ENCODE measurements around the gene ATP6V1B1. TPM values are rescaled to one million over a fixed set of nuclear protein-coding genes. Genes with fewer than 3 reads are reported as not detected.

The ATP6V1B1 gene
- total and polyA plus RNA-seq, 9 of the 15 experiments (the other 6 are each of a cell fraction or from before 2014, with no cell fraction given) = not detected

DNA sequence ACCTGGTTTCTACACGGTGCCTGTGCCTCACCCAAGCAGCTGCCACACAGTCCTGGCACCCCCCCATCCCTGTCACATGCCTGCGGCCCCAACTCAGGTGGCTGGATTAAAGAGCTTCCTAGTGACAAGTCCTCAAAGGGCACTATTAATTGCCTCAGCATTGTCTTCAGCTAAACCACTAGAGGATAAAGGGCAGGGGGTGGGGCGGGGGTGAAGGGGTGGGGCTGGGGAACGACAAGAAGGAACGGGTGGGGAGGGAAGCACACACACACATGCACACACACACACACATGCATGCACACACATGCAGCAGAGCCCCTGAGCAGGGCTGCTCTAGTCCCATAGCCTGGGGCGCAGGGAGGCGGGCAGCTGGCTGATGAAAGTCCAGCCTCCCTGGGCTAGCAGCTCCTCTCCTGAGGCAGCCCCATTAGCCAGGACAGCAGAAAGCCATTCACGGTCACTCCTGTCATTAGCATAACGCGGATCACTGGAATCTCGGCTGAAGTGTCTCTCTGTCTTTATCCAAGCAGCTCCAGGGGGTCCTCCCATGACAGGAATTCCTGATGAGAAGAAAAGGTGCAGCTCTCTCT lies 66.4 kb downstream of the ATP6V1B1 start:
- Histone ChIP-seq H4K20me1 (replicated peaks; ENCODE audit: control insufficient read depth, insufficient read depth, low read length) (no peaks in the 10 kb centered on the region), H3K79me2 (ENCODE audit: control insufficient read depth, insufficient read depth, low read length) (no peaks in the 10 kb centered on the region), H3K4me2 (ENCODE audit: insufficient read depth, low read length) (peak overlapping the region; percentile 16; the same call in 1 of the 2 replicates), H3K9ac (ENCODE audit: insufficient read depth in 1 of 2, low read depth in 2 of 2, low read length in 2 of 2) (no peak overlapping the region), H3K4me1 (replicated peaks in 1 of 2; ENCODE audit: control insufficient read depth in 2 of 2, insufficient read depth in 2 of 2, low read length in 2 of 2) (peaks cover 17 to 20% of the 10 kb centered on the region in 2 experiments; a peak in 4 of 5 replicates), H3K9me3 (replicated peaks; ENCODE audit: control insufficient read depth, insufficient read depth, low read depth, low read length) (no peaks in the 10 kb centered on the region), H2AFZ (ENCODE audit: low read depth, low read length) (peak overlapping the region; percentile 98; the same call in 1 of the 2 replicates), H3K4me3 (no peak overlapping the region), H3K27ac (ENCODE audit: extremely low read depth, low read depth, low read length) (no peak overlapping the region), H3K9me1 (ENCODE audit: control insufficient read depth, insufficient read depth, low read length) (peaks cover 3% of the 10 kb centered on the region), H3K27me3 (ENCODE audit: control insufficient read depth in 2 of 2, insufficient read depth in 2 of 2, low read length in 2 of 2) (no peaks in the 10 kb centered on the region), H3K36me3 (ENCODE audit: control insufficient read depth, insufficient read depth, low read length) (no peaks in the 10 kb centered on the region)
- no TSS peak for BruUV-seq (replicated peaks)
- ATAC-seq (no peak), DNase-seq (ENCODE audit: extremely low read depth in 1 of 4, low spot score in 3 of 4) (peak in 3 of 4 experiments; percentile 7 to 12 (median 8)), FAIRE-seq (no peak)
- POLR2A ChIA-PET = interaction anchor here (0.6 to 1.0 kb wide), 3 partner anchors 67 to 743 kb away, joined by 3 read pairs; partner anchors contain the start of gene NAGK
- intact Hi-C loops (cut with micrococcal nuclease) (loop anchor here (10.0 kb wide), 1 partner anchor 153 kb away; no protein-coding TSS in a partner anchor), in situ Hi-C loops (cut with MboI) (no loop called here)
- CTCF ChIA-PET (ENCODE audit: low intra/inter-chr PET ratio) = interaction anchor here (1.5 kb wide), 1 partner anchor 37 kb away, joined by 5 read pairs; no protein-coding TSS in a partner anchor
- 39% methylated on average over 8 of the region's 11 CpGs for WGBS (ENCODE audit: insufficient coverage, low coverage, missing lambda C conversion rate)
- TF ChIP-seq SRF (CRISPR knock-in tag; IDR thresholded peaks at IDR 0.05) (peak in 1 of 2 experiments; percentile 52; a peak in 1 of 4 replicates), ZNF12 (CRISPR knock-in tag; IDR thresholded peaks at IDR 0.05) (no peak)

DNA sequence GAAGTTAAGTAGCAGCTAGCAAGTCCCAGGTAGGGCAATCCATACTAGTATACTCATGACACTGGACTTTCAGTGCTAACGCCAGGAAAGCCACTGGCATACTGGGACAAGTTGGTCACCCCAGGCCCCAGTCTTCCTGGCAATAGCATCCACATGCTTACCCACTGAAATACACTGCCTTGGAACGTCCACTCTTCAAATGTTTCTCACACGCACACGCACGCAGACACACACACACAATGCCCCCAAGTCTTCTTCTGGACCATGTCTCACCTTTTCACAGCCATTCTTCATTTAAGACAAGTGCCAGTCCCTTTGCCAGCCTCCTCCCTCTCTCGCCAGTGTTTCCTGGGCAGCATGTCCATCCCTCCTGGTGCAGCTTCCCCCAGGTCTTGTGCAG lies 67.7 kb downstream of the ATP6V1B1 start:
- in situ Hi-C loops (cut with MboI) = no loop called here
- WGBS (ENCODE audit: insufficient coverage, low coverage, missing lambda C conversion rate) = 54% methylated on average over 6 of the region's 6 CpGs
- H3K79me2 ChIP-seq (ENCODE audit: control insufficient read depth, insufficient read depth, low read length) = no peaks in the 10 kb centered on the region
- no peak overlapping the region for H2AFZ ChIP-seq (ENCODE audit: low read depth, low read length)
- H3K9ac ChIP-seq (ENCODE audit: insufficient read depth in 1 of 2, low read depth in 2 of 2, low read length in 2 of 2) = no peak overlapping the region
- H3K36me3 ChIP-seq (ENCODE audit: control insufficient read depth, insufficient read depth, low read length) = no peaks in the 10 kb centered on the region
- ATAC-seq (no peak), DNase-seq (ENCODE audit: extremely low read depth in 1 of 4, low spot score in 3 of 4) (no peak), FAIRE-seq (no peak)
- H3K27me3 ChIP-seq (ENCODE audit: control insufficient read depth in 2 of 2, insufficient read depth in 2 of 2, low read length in 2 of 2) = peaks cover 0 to 5% of the 10 kb centered on the region in 2 experiments; a peak in 3 of 5 replicates
- H3K4me1 ChIP-seq (replicated peaks in 1 of 2; ENCODE audit: control insufficient read depth in 2 of 2, insufficient read depth in 2 of 2, low read length in 2 of 2) = peaks cover 17 to 23% of the 10 kb centered on the region in 2 experiments; a peak in 4 of 5 replicates
- ChIA-PET POLR2A (no interaction called here), CTCF (ENCODE audit: low intra/inter-chr PET ratio) (no interaction called here)
- BruUV-seq (replicated peaks) = no TSS peak
- H3K4me2 ChIP-seq (ENCODE audit: insufficient read depth, low read length) = no peak overlapping the region
- no peaks in the 10 kb centered on the region for H4K20me1 ChIP-seq (replicated peaks; ENCODE audit: control insufficient read depth, insufficient read depth, low read length)
- TF ChIP-seq SRSF9 (IDR thresholded peaks at IDR 0.05; ENCODE audit: borderline replicate concordance, low read depth, low read length) (no peak), MCM3 (IDR thresholded peaks at IDR 0.05) (no peak), CBFA2T3 (IDR thresholded peaks at IDR 0.05) (no peak), KDM1A (IDR thresholded peaks at IDR 0.05) (no peak), ZNF165 (CRISPR knock-in tag; IDR thresholded peaks at IDR 0.05; ENCODE audit: borderline replicate concordance) (no peak), SPI1 (IDR thresholded peaks at IDR 0.05; ENCODE audit: borderline replicate concordance, low read depth, low read length) (no peak), ZNF830 (CRISPR knock-in tag; IDR thresholded peaks at IDR 0.05) (no peak), ZNF785 (CRISPR knock-in tag; IDR thresholded peaks at IDR 0.05) (no peak), ZBTB7A (IDR thresholded peaks at IDR 0.05; ENCODE audit: borderline replicate concordance, control insufficient read depth, low read depth, low read length) (no peak)
- TF ChIP-seq, protein P1, sequence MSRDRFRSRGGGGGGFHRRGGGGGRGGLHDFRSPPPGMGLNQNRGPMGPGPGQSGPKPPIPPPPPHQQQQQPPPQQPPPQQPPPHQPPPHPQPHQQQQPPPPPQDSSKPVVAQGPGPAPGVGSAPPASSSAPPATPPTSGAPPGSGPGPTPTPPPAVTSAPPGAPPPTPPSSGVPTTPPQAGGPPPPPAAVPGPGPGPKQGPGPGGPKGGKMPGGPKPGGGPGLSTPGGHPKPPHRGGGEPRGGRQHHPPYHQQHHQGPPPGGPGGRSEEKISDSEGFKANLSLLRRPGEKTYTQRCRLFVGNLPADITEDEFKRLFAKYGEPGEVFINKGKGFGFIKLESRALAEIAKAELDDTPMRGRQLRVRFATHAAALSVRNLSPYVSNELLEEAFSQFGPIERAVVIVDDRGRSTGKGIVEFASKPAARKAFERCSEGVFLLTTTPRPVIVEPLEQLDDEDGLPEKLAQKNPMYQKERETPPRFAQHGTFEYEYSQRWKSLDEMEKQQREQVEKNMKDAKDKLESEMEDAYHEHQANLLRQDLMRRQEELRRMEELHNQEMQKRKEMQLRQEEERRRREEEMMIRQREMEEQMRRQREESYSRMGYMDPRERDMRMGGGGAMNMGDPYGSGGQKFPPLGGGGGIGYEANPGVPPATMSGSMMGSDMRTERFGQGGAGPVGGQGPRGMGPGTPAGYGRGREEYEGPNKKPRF (IDR thresholded peaks at IDR 0.05; ENCODE audit: low read depth, low read length) = no peak
- peaks cover 3% of the 10 kb centered on the region for H3K9me1 ChIP-seq (ENCODE audit: control insufficient read depth, insufficient read depth, low read length)
- no peak overlapping the region for H3K4me3 ChIP-seq
- intact Hi-C loops (cut with micrococcal nuclease) = loop anchor here (10.0 kb wide), 1 partner anchor 151 kb away; no protein-coding TSS in a partner anchor
- no peaks in the 10 kb centered on the region for H3K9me3 ChIP-seq (replicated peaks; ENCODE audit: control insufficient read depth, insufficient read depth, low read depth, low read length)
- no peak overlapping the region; the same call in 2 of the 3 replicates for H3K27ac ChIP-seq (ENCODE audit: extremely low read depth, low read depth, low read length)
